ENCODE data around the gene MYCBP2.

Gene MYCBP2

GRCh38 chr13:77062097-77062496 lies 264.8 kb downstream of the MYCBP2 start (continued):
- TF ChIP-seq ZNF19 (tag by site-specific recombination; IDR thresholded peaks at IDR 0.05; ENCODE audit: low read depth) = no peak
- no peak for TF ChIP-seq ZNF707 (tag by site-specific recombination; IDR thresholded peaks at IDR 0.05)
- TF ChIP-seq ZNF501 (tag by site-specific recombination; IDR thresholded peaks at IDR 0.05) = no peak
- no peak for TF ChIP-seq ZFHX2 (tag by site-specific recombination; conservative IDR thresholded peaks at IDR 0.05)
- TF ChIP-seq GFI1B (tag by site-specific recombination; IDR thresholded peaks at IDR 0.05) = no peak
- no peak for TF ChIP-seq SP2 (tag by site-specific recombination; IDR thresholded peaks at IDR 0.05)
- TF ChIP-seq ZNF561 (tag by site-specific recombination; IDR thresholded peaks at IDR 0.05; ENCODE audit: borderline replicate concordance) = no peak
- TF ChIP-seq KLF8 (tag by site-specific recombination; IDR thresholded peaks at IDR 0.05) = no peak
- TF ChIP-seq ZNF221 (tag by site-specific recombination; IDR thresholded peaks at IDR 0.05; ENCODE audit: borderline replicate concordance) = no peak

GRCh38 chr13:77061362-77061761 lies 265.5 kb downstream of the MYCBP2 start:
- Histone ChIP-seq H3K9me3 (ENCODE audit: control insufficient read depth, insufficient read depth, low read depth, low read length) (no peaks in the 10 kb centered on the region), H3K4me1 (ENCODE audit: control insufficient read depth, insufficient read depth, low read length) (no peaks in the 10 kb centered on the region), H3K36me3 (ENCODE audit: control insufficient read depth in 2 of 2, insufficient read depth in 1 of 2, low read length in 2 of 2) (peaks cover 0 to 69% of the 10 kb centered on the region in 2 experiments; a peak in 1 of 3 replicates), H3K27ac (ENCODE audit: extremely low read depth, low read depth, low read length) (no peak overlapping the region), H3K4me3 (ENCODE audit: low read depth, low read length) (no peak overlapping the region)
- CTCF ChIA-PET = no interaction called here
- POLR2A ChIA-PET = no interaction called here
- TF ChIP-seq ZNF791 (tag by site-specific recombination; IDR thresholded peaks at IDR 0.05) (no peak), ZNF529 (tag by site-specific recombination; IDR thresholded peaks at IDR 0.05; ENCODE audit: insufficient replicate concordance) (no peak)

- H3K4me3 ChIP-seq (ENCODE audit: low read depth, low read length) = no peak overlapping the region
- H3K27ac ChIP-seq (ENCODE audit: extremely low read depth, low read depth, low read length) = no peak overlapping the region
- POLR2A ChIA-PET = no interaction called here
- peaks cover 0 to 65% of the 10 kb centered on the region in 2 experiments; a peak in 1 of 3 replicates for H3K36me3 ChIP-seq (ENCODE audit: control insufficient read depth in 2 of 2, insufficient read depth in 1 of 2, low read length in 2 of 2)
- no peak for TF ChIP-seq ZNF23 (tag by site-specific recombination; IDR thresholded peaks at IDR 0.05; ENCODE audit: borderline replicate concordance)
- TF ChIP-seq ZNF580 (tag by site-specific recombination; IDR thresholded peaks at IDR 0.05) = no peak
- TF ChIP-seq ZNF585B (tag by site-specific recombination; IDR thresholded peaks at IDR 0.05) = no peak
- TF ChIP-seq MYNN (tag by site-specific recombination; IDR thresholded peaks at IDR 0.05; ENCODE audit: borderline replicate concordance) = no peak
- TF ChIP-seq ZNF341 (tag by site-specific recombination; IDR thresholded peaks at IDR 0.05; ENCODE audit: low read depth) = no peak
- H3K9me3 ChIP-seq (ENCODE audit: control insufficient read depth, insufficient read depth, low read depth, low read length) = no peaks in the 10 kb centered on the region
- CTCF ChIA-PET = interaction anchor here (0.7 kb wide), 1 partner anchor 173 kb away, joined by 4 read pairs; no protein-coding TSS in a partner anchor
- no peaks in the 10 kb centered on the region for H3K4me1 ChIP-seq (ENCODE audit: control insufficient read depth, insufficient read depth, low read length)
Measured at GRCh38 chr13:77056886-77057285, 270.0 kb downstream of the MYCBP2 start.

GRCh38 chr13:77056382-77056781 lies 270.5 kb downstream of the MYCBP2 start:
- ChIA-PET CTCF (no interaction called here), POLR2A (no interaction called here)
- H3K36me3 ChIP-seq (ENCODE audit: control insufficient read depth in 2 of 2, insufficient read depth in 1 of 2, low read length in 2 of 2) = peaks cover 0 to 66% of the 10 kb centered on the region in 2 experiments; a peak in 1 of 3 replicates
- H3K4me3 ChIP-seq (ENCODE audit: low read depth, low read length) = no peak overlapping the region
- no peak overlapping the region for H3K27ac ChIP-seq (ENCODE audit: extremely low read depth, low read depth, low read length)
- H3K9me3 ChIP-seq (ENCODE audit: control insufficient read depth, insufficient read depth, low read depth, low read length) = no peaks in the 10 kb centered on the region
- TF ChIP-seq GLI4 (tag by site-specific recombination; IDR thresholded peaks at IDR 0.05) (no peak), ZNF624 (tag by site-specific recombination; IDR thresholded peaks at IDR 0.05) (no peak), ZNF426 (tag by site-specific recombination; IDR thresholded peaks at IDR 0.05) (no peak), ZNF362 (tag by site-specific recombination; IDR thresholded peaks at IDR 0.05) (no peak), SP7 (tag by site-specific recombination; IDR thresholded peaks at IDR 0.05) (no peak), TRIM28 (IDR thresholded peaks at IDR 0.05; ENCODE audit: borderline replicate concordance, low read length) (no peak), OSR2 (tag by site-specific recombination; IDR thresholded peaks at IDR 0.05) (no peak), ZNF24 (tag by site-specific recombination; IDR thresholded peaks at IDR 0.05) (no peak), SCRT1 (tag by site-specific recombination; IDR thresholded peaks at IDR 0.05; ENCODE audit: borderline replicate concordance) (no peak), ZSCAN16 (tag by site-specific recombination; IDR thresholded peaks at IDR 0.05) (no peak), GLIS1 (tag by site-specific recombination; IDR thresholded peaks at IDR 0.05) (no peak), ZNF280C (tag by site-specific recombination; IDR thresholded peaks at IDR 0.05) (no peak)
- no peaks in the 10 kb centered on the region for H3K4me1 ChIP-seq (ENCODE audit: control insufficient read depth, insufficient read depth, low read length)

Measured in HEK293 (cell line).